ENCODE results near the gene EXOG. TPM values are rescaled to one million over a fixed set of nuclear protein-coding genes. Genes with fewer than 3 reads are reported as not detected.

The EXOG gene
- total and polyA plus RNA-seq, 10 of the 15 experiments (the other 5 are each of a cell fraction or from before 2014, with no cell fraction given) = 7.8 to 20.9 (median 19.6) TPM

- Histone ChIP-seq H3K36me3 (ENCODE audit: control insufficient read depth in 2 of 2, insufficient read depth in 2 of 2, low read length in 1 of 2) (no peaks in the 10 kb centered on the region), H4K20me1 (ENCODE audit: control insufficient read depth, insufficient read depth) (no peaks in the 10 kb centered on the region), H3K27ac (ENCODE audit: control insufficient read depth, insufficient read depth) (no peak overlapping the region), H3K9ac (ENCODE audit: control insufficient read depth, insufficient read depth, low read length) (no peak overlapping the region), H3K4me2 (ENCODE audit: control insufficient read depth, insufficient read depth) (no peak overlapping the region), H3K4me1 (ENCODE audit: control insufficient read depth, insufficient read depth, low read length) (no peaks in the 10 kb centered on the region), H3K79me2 (ENCODE audit: control insufficient read depth, insufficient read depth, low read length) (no peaks in the 10 kb centered on the region), H3K9me3 (replicated peaks; ENCODE audit: control insufficient read depth, insufficient read depth, low read length) (no peaks in the 10 kb centered on the region; the same call in 2 of the 3 replicates), H3K4me3 (no peak overlapping the region), H2AFZ (ENCODE audit: control insufficient read depth, low read depth, low read length) (no peak overlapping the region), H3K27me3 (replicated peaks in 1 of 2; ENCODE audit: control insufficient read depth in 2 of 2, insufficient read depth in 2 of 2, low read length in 1 of 2) (no peaks in the 10 kb centered on the region)
- ChIA-PET SMC1A (ENCODE audit: uncharacterized antibody, unreplicated experiment) (no interaction called here), CTCF (interaction anchor here (1.4 kb wide), 1 partner anchor 51 kb away, joined by 3 read pairs; no protein-coding TSS in a partner anchor), POLR2A (no interaction called here), RAD21 (ENCODE audit: unreplicated experiment) (interaction anchor here (0.7 kb wide), 1 partner anchor 74 kb away, joined by 3 read pairs; no protein-coding TSS in a partner anchor)
- no TSS peak for BruUV-seq (replicated peaks)
- intact Hi-C loops (cut with micrococcal nuclease; ENCODE audit: unreplicated experiment) (no loop called here), in situ Hi-C loops (cut with MboI) (no loop called here)
- WGBS (ENCODE audit: insufficient coverage, insufficient replicate concordance, low lambda C conversion rate, missing lambda C conversion rate) = 97% methylated on average over 3 of the region's 3 CpGs
- FAIRE-seq (no peak), ATAC-seq (no peak), DNase-seq (ENCODE audit: low read depth, low spot score) (no peak)
- TF ChIP-seq NFYA (IDR thresholded peaks at IDR 0.05; ENCODE audit: borderline replicate concordance, low read depth, low read length) (no peak), CEBPB (IDR thresholded peaks at IDR 0.05; ENCODE audit: borderline replicate concordance in 1 of 2, low read depth in 2 of 2, low read length in 2 of 2) (no peak), IKZF2 (IDR thresholded peaks at IDR 0.05) (no peak), IRF5 (IDR thresholded peaks at IDR 0.05; ENCODE audit: borderline replicate concordance) (no peak), RELB (IDR thresholded peaks at IDR 0.05; ENCODE audit: low read depth) (no peak), PKNOX1 (IDR thresholded peaks at IDR 0.05) (no peak), NR2C2 (IDR thresholded peaks at IDR 0.05; ENCODE audit: borderline replicate concordance, control insufficient read depth, insufficient read length, low read depth) (no peak), SREBF1 (IDR thresholded peaks at IDR 0.05; ENCODE audit: low read length) (no peak), BCLAF1 (IDR thresholded peaks at IDR 0.05) (no peak), SREBF2 (IDR thresholded peaks at IDR 0.05; ENCODE audit: low read length) (no peak)
Observed at GRCh38 chr3:38573111-38573510, 77.0 kb downstream of the EXOG start.
